ENCODE measurements around the gene MYBPC1. TPM values are rescaled to one million over a fixed set of nuclear protein-coding genes. Genes with fewer than 3 reads are reported as not detected.

The MYBPC1 gene
- total and polyA plus RNA-seq, 2 of the 13 experiments (the other 11 are each of a cell fraction or from before 2014, with no cell fraction given) = 0.31 to 0.53 TPM

DNA sequence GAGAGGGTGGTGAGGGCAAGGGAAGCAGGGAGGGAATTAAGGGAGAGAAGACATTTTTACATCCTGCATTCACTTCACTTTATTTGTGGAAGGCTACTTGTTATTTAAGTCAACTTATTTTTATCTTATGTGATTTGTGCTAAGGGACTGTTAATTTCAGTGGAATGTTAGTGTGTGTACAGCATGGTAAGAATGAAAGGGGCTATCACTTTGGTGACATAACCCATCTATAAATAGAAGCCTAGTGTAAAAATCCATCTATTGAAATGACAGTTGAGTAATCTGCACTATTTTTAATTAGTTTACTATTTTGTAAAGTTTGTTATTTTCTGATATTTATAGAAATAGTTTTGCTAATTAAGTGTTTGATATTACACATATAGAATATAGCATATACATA, 85.9 kb downstream of the MYBPC1 start:
- H2AFZ ChIP-seq (ENCODE audit: low read length) = no peak overlapping the region
- ChIA-PET CTCF (ENCODE audit: low intra/inter-chr PET ratio, low total read pairs) (no interaction called here), POLR2A (no interaction called here)
- TF ChIP-seq ZNF629 (CRISPR knock-in tag; conservative IDR thresholded peaks at IDR 0.05) (no peak), KDM6A (CRISPR knock-in tag; IDR thresholded peaks at IDR 0.05; ENCODE audit: low read depth) (no peak), SMAD9 (CRISPR knock-in tag; IDR thresholded peaks at IDR 0.05) (no peak), ZNF337 (CRISPR knock-in tag; IDR thresholded peaks at IDR 0.05; ENCODE audit: borderline replicate concordance, low read depth) (no peak), ZBTB20 (CRISPR knock-in tag; IDR thresholded peaks at IDR 0.05; ENCODE audit: borderline replicate concordance, low read depth) (no peak), ZNF326 (CRISPR knock-in tag; IDR thresholded peaks at IDR 0.05; ENCODE audit: borderline replicate concordance) (no peak), ZNF543 (CRISPR knock-in tag; IDR thresholded peaks at IDR 0.05) (no peak), RAD21 (CRISPR knock-in tag; IDR thresholded peaks at IDR 0.05) (no peak), ZNF788 (CRISPR knock-in tag; IDR thresholded peaks at IDR 0.05; ENCODE audit: borderline replicate concordance) (no peak), NR2F1 (CRISPR knock-in tag; IDR thresholded peaks at IDR 0.05) (no peak), ZNF335 (CRISPR knock-in tag; IDR thresholded peaks at IDR 0.05) (no peak), ZNF256 (CRISPR knock-in tag; conservative IDR thresholded peaks at IDR 0.05) (no peak), JDP2 (CRISPR knock-in tag; IDR thresholded peaks at IDR 0.05; ENCODE audit: borderline replicate concordance) (no peak)
- TF ChIP-seq, protein P1, sequence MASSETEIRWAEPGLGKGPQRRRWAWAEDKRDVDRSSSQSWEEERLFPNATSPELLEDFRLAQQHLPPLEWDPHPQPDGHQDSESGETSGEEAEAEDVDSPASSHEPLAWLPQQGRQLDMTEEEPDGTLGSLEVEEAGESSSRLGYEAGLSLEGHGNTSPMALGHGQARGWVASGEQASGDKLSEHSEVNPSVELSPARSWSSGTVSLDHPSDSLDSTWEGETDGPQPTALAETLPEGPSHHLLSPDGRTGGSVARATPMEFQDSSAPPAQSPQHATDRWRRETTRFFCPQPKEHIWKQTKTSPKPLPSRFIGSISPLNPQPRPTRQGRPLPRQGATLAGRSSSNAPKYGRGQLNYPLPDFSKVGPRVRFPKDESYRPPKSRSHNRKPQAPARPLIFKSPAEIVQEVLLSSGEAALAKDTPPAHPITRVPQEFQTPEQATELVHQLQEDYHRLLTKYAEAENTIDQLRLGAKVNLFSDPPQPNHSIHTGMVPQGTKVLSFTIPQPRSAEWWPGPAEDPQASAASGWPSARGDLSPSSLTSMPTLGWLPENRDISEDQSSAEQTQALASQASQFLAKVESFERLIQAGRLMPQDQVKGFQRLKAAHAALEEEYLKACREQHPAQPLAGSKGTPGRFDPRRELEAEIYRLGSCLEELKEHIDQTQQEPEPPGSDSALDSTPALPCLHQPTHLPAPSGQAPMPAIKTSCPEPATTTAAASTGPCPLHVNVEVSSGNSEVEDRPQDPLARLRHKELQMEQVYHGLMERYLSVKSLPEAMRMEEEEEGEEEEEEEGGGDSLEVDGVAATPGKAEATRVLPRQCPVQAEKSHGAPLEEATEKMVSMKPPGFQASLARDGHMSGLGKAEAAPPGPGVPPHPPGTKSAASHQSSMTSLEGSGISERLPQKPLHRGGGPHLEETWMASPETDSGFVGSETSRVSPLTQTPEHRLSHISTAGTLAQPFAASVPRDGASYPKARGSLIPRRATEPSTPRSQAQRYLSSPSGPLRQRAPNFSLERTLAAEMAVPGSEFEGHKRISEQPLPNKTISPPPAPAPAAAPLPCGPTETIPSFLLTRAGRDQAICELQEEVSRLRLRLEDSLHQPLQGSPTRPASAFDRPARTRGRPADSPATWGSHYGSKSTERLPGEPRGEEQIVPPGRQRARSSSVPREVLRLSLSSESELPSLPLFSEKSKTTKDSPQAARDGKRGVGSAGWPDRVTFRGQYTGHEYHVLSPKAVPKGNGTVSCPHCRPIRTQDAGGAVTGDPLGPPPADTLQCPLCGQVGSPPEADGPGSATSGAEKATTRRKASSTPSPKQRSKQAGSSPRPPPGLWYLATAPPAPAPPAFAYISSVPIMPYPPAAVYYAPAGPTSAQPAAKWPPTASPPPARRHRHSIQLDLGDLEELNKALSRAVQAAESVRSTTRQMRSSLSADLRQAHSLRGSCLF (CRISPR knock-in tag; IDR thresholded peaks at IDR 0.05; ENCODE audit: borderline replicate concordance) = no peak
- TF ChIP-seq, protein P2, sequence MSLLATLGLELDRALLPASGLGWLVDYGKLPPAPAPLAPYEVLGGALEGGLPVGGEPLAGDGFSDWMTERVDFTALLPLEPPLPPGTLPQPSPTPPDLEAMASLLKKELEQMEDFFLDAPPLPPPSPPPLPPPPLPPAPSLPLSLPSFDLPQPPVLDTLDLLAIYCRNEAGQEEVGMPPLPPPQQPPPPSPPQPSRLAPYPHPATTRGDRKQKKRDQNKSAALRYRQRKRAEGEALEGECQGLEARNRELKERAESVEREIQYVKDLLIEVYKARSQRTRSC (CRISPR knock-in tag; IDR thresholded peaks at IDR 0.05; ENCODE audit: low read depth) = no peak
- TF ChIP-seq, protein P3, sequence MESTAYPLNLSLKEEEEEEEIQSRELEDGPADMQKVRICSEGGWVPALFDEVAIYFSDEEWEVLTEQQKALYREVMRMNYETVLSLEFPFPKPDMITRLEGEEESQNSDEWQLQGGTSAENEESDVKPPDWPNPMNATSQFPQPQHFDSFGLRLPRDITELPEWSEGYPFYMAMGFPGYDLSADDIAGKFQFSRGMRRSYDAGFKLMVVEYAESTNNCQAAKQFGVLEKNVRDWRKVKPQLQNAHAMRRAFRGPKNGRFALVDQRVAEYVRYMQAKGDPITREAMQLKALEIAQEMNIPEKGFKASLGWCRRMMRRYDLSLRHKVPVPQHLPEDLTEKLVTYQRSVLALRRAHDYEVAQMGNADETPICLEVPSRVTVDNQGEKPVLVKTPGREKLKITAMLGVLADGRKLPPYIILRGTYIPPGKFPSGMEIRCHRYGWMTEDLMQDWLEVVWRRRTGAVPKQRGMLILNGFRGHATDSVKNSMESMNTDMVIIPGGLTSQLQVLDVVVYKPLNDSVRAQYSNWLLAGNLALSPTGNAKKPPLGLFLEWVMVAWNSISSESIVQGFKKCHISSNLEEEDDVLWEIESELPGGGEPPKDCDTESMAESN (CRISPR knock-in tag; conservative IDR thresholded peaks at IDR 0.05) = no peak
- TF ChIP-seq, protein P4, sequence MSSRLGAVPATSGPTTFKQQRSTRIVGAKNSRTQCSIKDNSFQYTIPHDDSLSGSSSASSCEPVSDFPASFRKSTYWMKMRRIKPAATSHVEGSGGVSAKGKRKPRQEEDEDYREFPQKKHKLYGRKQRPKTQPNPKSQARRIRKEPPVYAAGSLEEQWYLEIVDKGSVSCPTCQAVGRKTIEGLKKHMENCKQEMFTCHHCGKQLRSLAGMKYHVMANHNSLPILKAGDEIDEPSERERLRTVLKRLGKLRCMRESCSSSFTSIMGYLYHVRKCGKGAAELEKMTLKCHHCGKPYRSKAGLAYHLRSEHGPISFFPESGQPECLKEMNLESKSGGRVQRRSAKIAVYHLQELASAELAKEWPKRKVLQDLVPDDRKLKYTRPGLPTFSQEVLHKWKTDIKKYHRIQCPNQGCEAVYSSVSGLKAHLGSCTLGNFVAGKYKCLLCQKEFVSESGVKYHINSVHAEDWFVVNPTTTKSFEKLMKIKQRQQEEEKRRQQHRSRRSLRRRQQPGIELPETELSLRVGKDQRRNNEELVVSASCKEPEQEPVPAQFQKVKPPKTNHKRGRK (CRISPR knock-in tag; IDR thresholded peaks at IDR 0.05) = no peak
- no peak for FAIRE-seq
- H3K27me3 ChIP-seq (ENCODE audit: control insufficient read depth in 1 of 2, insufficient read depth in 2 of 2, low read length in 2 of 2) = no peaks in the 10 kb centered on the region
- H4K20me1 ChIP-seq (ENCODE audit: insufficient read depth, low read length) = no peaks in the 10 kb centered on the region
- no TSS peak for BruUV-seq (replicated peaks)
- no peak overlapping the region for H3K4me2 ChIP-seq (ENCODE audit: low read depth, low read length)
- H3K4me3 ChIP-seq (replicated peaks in 1 of 3; ENCODE audit: insufficient read depth in 1 of 3, low read depth in 2 of 3, low read length in 3 of 3) = no peak overlapping the region
- H3K9ac ChIP-seq (ENCODE audit: insufficient read depth, low read depth, low read length) = no peak overlapping the region
- no peaks in the 10 kb centered on the region for H3K36me3 ChIP-seq (replicated peaks in 1 of 2; ENCODE audit: control insufficient read depth in 1 of 2, insufficient read depth in 2 of 2, low read length in 2 of 2)
- in situ Hi-C loops (cut with HindIII; ENCODE audit: extremely low pct_ligation_motif_present, low pct_unique_long_range_greater_than_20kb) = no loop called here
- intact Hi-C loops (cut with micrococcal nuclease; ENCODE audit: unreplicated experiment) = no loop called here
- DNase-seq (ENCODE audit: low spot score) = no peak
- H3K79me2 ChIP-seq (ENCODE audit: insufficient read depth, low read length) = no peaks in the 10 kb centered on the region
- peaks cover 31% of the 10 kb centered on the region for H3K4me1 ChIP-seq (ENCODE audit: insufficient read depth, low read length)
- ATAC-seq = no peak
- H3K9me3 ChIP-seq (ENCODE audit: low read length) = no peaks in the 10 kb centered on the region
- H3K27ac ChIP-seq (ENCODE audit: extremely low read length, insufficient read depth, low read length) = no peak overlapping the region
